ENCODE measurements around the gene FOXB1.

The FOXB1 gene

DNA sequence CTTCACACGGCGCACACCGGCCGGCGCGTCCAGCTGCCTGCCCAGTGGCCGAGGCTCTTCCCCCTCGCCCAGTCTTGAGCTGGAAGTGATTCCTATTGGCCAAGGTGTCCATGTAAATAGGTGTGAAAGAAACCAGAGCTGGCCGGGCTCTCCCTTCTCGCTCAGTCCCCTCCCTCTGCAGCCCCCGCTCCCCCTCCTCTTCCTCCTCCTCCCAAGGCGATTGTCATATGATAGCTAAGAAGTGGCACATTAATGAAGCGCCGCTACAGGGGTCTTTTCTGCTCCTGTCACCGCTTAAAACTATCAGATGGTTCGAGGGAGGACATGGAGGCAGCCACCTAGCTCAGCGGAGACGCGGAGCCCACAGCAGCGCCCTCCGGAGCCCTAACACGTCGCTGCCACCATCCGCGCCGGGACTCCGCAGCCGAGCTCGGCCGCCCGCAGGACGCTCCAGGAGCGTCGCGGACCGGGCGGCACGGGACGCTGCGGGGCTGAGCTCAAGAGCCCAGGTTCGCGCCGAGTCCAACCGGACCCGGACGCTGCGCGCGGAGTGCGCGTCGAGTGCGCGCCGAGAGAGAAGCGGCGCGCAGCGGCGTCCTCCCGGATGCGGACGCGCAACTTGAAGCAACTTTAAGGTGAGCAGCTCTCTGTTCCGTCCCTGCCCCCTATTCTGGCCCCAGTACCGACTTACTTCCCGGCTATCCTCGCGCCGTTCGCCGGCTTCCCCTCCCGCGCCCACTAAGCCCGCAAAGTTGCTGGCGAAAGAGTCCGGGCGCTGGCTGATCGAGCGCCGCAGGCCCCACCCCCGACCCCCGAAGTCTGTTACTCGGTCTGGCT is at the start of gene FOXB1:
Gene FOXB1 (plus strand): TSS at position 303 of the 837 bp plus-strand sequence. CDS start 653 bp downstream, outside the sequence.
- no peak for DNase-seq

- no peak for DNase-seq
Measured at GRCh38 chr15:59958288-59958687, 45.8 kb upstream of the FOXB1 start.

DNA sequence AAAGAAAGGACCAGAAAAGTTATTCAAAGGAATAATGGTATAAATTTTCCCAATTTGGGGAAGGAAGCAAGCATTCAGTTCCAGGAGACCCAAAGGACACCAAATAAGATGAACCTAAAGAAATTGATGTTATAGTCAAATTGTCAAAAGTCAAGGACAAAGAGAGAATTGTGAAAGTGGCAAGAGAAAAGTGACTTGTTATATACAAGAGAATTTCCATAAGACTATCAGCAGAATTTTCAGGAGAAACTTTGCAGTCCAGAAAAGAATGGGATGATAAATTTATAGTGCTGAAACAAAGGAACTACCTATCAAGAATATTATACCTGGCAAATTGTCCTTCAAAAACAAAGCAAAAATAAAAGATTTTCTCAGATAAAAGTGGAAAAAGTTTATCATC is 43.8 kb upstream of the FOXB1 start:
- DNase-seq, result no peak

DNA sequence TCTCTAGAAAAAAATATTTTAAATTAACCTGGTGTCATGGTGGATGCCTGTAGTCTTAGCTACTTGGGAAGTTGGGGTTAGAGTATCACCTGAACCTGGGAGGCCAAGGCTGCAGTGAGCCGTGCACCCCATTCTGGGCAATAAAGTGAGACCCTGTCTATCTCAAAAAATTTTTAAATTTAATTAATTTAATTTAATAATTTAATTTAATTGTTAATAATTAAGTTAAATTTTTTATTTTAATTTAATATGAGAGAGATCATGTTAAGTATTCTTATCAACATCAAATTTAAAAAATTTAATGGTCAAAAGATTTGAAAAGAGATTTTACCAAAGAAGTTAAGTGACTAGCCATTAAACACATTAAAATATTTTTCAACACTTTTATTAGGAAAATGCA is 40.8 kb upstream of the FOXB1 start:
- DNase-seq, result no peak

- no peak for DNase-seq
Measured at GRCh38 chr15:59963925-59964324, 40.2 kb upstream of the FOXB1 start.

GRCh38 chr15:59965741-59966140 is 38.4 kb upstream of the FOXB1 start:
- no peak for DNase-seq

GRCh38 chr15:59966262-59966661 is 37.8 kb upstream of the FOXB1 start:
- DNase-seq, result no peak

DNA sequence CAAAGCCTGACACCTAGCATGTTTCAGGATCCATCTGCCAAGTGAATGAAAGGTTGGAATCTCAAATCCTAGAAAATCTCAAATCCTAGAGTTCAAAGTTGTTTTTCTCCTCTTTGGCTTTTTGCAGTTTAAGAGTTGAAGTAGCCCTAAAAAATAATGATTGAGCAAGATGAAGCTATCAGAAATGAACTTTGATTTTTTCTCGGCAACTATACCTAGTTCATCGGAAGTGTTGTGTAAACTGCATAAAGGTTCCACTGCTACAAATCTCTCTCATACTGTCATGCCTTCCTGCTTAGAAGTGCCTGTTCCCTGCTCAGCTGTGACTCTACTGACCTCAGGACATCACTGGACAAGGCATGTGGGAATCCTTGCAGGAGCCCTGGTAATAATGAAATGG is 35.8 kb upstream of the FOXB1 start:
- DNase-seq, result no peak

DNA sequence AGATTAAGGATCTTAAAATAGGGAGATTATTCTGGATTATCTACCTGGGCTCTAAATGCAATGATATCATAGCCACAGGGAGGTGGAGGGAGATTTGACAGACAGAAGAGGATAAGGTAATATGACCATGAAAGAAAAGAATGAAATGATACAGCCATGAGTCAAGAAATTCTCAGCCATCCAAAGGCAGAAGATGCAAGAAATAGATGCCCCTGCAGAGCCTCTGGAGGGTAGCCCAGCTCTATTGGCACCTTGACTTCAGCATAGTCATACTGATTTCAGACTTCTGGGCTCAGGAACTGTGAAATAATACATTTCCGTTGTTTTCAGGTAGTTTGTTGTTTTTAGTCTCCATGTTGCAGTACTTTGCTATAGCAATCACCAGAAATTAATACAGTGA is 31.9 kb upstream of the FOXB1 start:
- no peak for DNase-seq

DNA sequence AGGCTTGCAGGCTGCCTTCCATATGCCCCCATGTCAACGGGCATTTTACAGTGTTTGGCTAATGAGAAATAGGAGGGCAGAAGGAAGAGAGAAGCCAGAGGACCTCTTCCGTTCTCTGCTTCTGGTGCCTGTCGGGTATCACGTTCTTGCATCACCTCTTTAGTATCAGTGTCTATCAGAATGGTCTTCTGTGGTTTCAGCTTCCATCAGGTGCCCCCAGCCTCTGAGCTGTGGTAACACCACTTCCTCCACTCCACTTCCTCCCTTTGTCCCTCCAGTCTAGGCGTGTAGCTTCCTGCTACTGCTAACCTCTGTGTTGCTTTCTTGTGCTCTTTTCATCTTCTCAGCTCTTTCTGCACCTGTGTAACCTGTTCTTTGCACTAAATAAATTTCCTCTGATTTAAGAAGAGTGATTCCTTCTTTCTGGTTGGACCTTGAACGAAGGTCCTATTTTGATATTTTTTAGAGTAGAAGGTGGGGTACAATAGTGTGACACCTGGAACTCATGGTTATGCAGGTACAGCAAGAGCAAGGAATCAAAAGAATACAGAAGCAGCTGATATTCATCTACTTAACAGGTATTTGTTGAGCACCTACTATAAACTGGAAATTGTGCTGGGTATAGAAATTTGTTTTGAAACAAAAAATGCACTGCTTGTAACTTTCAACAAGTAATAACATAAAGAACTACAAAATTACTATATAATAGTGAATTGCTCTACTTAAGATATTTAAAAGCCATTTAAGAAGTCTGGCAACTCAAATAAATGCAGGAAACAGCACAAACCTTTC is 27.4 kb upstream of the FOXB1 start:
- peak; percentile 48 for DNase-seq

GRCh38 chr15:59991834-59992233 is 12.3 kb upstream of the FOXB1 start:
- DNase-seq, result no peak

DNA sequence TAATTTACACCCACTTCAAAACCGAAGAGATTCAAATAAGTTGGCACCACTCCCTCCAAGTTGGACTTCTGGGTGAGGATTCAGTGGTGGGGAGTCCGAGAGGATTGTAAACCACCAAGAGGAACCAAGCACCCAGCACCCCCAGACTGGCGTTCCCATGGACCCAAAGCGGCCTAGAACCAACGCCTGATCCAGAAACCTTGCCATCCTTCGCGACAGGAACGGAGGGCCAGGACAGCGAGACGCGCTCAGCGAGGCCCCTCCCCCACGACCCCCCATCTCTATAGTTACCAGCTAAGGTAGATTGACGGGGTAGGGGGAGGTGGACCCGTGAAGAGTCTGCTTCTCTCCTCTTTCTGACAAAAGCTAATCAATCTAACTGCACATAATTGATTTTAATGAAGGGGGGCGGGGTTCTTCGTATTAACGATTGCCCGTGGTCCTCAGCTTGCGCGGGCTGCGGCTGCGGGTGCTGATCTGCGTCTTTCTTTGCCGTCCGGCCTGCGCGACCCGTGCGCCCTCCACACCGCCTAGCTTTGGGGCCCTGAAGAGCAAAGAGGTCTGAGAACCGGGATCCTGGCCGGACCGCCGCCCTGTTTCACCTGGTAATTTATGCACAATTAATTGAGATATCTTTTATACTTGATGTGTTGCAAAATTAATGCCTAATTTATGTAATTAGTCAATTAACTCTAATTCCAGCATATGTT is 10.9 kb upstream of the FOXB1 start:
- DNase-seq, result no peak

DNA sequence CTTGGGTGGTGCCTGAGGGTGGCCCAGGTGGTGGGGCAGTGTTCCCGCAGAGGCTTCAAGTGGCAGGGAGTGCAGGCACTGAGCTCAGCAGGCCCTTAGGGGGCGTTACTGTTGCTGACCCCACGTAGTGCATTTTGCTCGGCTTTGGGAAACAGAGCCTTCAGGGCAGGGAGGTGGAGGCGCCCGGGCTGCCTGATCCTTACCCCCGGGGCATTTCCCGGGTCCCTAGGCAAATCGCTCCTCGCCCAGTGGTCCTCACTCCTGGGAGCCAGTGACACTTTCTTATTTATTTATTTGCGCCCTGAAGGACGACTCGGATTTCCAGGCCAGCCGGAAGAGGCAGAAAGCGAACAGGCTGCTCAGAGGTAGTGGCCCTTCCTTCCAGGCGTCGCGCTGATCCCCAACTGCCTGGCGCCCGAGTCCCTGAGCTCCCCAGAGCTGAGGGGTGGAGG is 10.1 kb upstream of the FOXB1 start:
- DNase-seq, result no peak

DNA sequence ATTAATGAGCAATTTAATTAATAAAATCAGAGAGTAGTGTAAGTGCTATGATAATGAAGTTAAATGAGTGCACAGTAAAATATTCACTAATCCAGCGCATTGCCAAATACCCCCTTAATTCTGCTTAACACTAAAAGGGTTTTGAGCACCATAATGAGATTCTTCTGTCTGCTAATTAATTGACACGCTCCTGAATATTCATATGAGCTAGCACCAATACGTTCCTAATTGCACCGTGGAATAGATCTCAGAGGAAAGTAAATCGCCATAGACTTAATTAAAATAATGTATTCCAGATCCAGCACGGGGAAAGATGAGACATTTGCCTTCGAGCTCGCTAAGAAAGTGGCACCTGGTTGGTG is 9.6 kb upstream of the FOXB1 start:
- DNase-seq, result no peak

DNA sequence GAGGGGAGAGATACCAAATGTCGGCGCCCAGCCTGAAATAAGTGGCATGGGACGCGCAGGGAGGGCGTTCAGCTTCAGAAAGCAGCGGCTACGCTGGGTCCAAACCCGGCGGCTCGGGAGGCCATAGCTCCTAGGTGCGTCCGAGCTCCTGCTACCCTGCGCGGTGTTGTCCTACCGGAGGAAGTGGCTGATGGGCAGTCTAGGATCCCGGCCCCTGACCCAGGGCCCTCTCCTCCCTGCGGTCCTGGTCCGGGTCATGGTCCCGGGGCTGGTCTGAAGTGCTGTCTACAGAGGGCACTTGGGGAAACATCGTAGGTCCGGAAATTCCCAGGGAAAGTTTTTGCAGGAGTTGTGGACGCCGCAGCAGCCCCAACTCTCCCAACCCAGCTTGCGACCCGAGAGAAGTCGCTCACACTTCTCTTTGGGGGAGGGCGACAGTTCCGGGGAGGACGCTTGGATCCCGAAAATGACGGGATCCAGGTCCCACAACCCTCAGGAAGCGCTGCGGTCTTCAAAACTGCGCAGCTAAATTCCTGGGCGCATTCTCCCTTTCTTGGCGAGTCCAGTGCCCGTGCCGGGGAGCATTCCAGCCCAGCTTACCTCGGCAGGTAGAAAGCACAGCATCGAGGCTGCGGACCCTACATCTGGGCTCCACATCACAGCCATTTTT is 9.1 kb upstream of the FOXB1 start:
- no peak for DNase-seq

DNA sequence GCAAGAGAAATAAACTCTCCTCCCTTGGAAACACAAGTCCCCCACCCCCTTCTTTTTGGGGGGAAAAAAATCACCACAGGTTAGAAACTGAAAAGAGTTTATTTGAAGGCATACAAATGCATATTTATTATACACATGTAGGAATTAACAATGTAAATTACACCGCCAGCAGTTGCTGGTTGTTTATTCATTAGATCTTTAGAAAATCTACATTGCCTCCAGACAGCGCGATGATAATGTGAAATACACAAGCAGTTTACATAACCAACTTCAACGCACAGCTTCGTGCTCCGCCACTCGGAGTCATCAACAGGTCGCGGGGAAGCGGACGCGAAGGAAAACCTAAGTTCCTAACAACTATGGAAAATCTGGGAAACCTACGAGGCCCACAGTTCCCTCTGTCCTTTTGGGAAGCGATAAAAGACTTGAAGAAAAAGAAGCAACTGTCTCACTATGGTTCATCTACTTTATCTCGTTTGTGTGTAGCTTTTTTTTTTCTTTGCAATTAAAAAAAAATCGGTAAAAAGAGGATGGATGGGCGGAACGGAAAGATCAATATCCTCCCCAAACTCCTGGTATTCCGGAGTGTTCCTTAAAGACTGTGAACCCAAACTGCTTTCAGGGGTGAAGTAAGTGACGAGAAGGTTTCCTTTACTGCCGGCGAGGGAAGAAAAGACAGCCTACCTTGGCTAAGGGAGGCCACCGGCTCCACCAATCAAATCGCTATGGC is 8.4 kb upstream of the FOXB1 start:
- DNase-seq, result no peak

- DNase-seq, result no peak
Measured at GRCh38 chr15:59996298-59997041, 7.6 kb upstream of the FOXB1 start.

GRCh38 chr15:59997070-59997701 is 6.9 kb upstream of the FOXB1 start:
- DNase-seq, result no peak

DNA sequence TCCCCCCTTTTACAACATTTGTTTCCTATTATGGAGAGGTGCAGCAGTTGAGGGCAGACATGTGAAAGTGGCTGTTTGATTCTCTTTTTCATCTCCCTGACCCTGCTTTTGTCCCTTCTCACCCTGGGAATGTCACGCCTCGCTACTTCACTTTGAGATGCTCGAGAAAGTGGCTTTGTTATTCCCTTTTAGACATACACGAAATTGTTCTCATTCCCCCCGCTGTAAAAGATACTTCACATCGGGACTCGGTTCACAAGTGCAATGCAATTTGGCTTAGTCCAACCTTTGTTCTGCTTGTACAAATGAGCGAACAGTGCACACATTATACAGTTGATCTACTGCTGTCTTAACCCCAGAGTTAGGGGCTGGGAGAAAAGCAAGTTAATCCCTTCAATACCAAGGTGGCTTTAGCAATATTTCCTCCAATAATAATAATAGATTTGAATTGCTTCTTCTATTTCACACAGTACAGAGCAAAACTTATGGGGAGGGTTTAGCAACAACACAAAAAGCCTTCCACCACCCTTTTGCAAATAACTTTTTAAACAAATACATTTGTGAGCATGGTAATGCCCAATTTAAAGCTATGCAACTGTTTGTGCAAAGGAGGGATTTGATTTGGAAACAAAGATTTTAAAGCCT is 5.7 kb upstream of the FOXB1 start:
- DNase-seq, result no peak

DNA sequence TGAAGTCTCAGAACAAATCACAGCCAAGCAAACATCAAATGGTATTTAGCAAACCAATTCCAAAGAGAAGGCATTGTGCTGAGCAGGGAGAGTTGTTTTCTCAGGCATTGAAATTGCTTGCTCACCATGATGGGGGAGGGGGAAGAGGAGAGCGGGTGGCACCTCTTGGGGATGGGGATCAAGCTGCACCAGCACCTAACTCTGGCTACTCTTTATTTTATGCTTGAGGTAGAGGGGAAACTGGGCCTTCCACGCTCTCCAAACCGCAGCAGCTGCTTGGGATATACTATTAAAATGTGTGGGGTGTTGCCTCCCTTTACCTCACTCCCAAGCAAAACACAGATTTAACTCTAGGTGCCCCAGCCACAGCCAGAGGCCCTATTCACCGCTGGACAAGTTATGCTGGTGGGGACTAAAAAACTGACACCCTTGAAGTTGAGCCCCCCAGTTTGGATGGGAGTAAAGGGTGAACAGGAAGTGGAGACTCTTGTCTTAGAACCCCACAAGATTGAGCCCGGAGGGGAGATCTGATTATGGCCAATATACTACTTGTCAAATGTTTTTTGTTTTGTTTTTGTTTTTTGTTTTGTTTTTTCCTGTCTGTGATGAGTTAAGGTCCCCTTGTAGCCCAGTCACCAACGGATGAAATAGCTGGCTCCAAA is 5.0 kb upstream of the FOXB1 start:
- DNase-seq, result no peak
